Measurements from ENCODE around the gene LRRC45.

The LRRC45 gene

DNA sequence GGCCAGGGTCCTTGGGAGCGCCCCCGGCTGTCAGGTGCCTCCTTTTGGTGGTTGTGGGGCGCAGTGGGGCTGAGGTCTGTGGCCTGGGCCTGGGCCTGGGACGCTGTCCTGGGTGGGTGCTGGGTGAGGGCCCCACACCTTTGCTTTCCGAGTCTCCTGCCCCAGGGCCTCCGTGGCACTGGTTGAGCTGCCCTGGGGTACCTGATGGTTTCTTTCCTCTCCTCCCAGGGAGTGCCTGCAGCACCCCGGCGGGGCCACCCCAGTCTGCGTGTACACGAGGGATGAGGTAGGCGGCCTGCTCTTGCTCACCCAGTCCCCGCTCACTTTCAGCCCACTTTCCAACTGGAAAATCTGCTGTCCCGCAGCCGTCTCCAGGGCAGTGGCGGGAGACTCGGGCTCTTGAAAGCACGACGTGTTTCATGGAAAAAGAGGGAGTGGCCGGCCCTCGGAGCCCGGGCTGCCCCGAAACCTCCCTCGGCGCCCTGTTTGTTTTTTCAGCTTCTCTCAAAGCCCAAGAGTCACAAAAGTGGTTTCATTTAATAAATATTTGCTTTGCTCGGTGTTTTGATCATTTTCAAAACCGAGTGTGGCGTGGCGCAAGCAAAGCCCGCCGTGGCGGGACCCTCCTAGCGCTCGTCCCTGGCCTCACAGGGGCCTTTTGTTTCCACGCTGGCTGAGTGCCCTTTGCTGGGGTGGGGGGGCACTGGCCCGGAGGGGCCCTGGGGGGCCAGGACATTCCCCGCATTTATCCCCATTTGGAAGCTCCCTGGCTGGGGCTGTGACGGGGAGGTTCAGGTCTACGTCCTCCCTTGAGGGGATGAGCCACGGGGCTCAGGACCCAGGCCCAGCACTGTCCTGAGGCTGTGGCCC lies 28.3 kb upstream of the LRRC45 start:
- no peak for DNase-seq

DNA sequence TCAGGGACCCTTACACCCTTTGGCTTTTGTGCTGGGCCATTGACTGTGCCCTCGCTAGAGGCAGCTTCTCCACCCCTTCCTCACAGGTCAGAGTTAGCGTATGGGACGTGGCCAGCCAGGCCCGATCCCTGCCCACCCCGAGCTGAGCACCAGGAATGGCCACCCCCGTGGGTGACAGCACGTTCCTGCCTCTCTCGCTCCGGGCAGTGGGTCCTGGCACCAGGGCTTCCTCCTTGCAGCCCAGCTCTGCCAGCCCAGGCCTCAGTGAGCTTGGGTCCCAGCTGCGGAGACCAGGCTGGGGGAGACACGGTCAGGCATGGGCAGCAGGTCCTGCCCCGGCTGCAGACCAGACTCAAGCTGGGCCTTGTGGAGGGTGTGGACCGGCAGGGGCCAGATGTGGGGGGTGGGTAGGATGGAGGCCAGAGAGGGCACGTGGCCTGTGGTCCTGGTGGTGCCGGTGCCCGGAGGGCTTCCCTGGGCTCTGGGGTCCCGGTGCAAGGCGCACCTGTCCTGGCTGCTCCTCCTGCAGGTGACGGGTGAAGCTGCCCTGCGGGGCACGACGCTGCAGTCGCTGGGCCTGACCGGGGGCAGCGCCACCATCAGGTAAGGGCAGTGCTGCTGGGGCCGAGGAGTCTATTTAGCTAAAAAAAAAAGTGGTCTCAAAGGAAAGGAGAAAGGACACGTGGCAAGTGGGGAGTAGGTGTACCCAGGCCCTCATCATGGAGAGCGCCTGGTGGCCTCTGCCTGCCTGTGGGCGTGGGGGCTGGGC lies 27.5 kb upstream of the LRRC45 start:
- DNase-seq: no peak

DNA sequence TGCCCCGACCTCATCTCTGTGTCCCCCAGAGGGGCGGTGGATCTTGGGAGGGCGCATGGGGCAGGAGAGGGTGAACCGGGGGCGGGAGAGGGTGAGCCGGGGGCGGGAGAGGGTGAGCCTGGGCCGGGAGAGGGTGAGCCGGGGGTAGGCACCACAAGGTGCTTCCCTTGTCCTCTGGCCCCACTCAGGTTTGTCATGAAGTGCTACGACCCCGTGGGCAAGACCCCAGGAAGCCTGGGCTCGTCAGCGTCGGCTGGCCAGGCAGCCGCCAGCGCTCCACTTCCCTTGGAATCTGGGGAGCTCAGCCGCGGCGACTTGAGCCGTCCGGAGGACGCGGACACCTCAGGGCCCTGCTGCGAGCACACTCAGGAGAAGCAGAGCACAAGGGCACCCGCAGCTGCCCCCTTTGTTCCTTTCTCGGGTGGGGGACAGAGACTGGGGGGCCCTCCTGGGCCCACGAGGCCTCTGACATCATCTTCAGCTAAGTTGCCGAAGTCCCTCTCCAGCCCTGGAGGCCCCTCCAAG lies 26.8 kb upstream of the LRRC45 start:
- DNase-seq: no peak

- DNase-seq: no peak
Measured at GRCh38 chr17:81996757-81997441, 26.2 kb upstream of the LRRC45 start.

- DNase-seq: no peak
Measured at GRCh38 chr17:81998212-81998611, 24.9 kb upstream of the LRRC45 start.

GRCh38 chr17:81998691-81999438 lies 24.2 kb upstream of the LRRC45 start:
- DNase-seq: no peak

- DNase-seq: no peak
Measured at GRCh38 chr17:81999587-81999975, 23.5 kb upstream of the LRRC45 start.

- no peak for DNase-seq
Measured at GRCh38 chr17:81999976-82000802, 22.9 kb upstream of the LRRC45 start.

DNA sequence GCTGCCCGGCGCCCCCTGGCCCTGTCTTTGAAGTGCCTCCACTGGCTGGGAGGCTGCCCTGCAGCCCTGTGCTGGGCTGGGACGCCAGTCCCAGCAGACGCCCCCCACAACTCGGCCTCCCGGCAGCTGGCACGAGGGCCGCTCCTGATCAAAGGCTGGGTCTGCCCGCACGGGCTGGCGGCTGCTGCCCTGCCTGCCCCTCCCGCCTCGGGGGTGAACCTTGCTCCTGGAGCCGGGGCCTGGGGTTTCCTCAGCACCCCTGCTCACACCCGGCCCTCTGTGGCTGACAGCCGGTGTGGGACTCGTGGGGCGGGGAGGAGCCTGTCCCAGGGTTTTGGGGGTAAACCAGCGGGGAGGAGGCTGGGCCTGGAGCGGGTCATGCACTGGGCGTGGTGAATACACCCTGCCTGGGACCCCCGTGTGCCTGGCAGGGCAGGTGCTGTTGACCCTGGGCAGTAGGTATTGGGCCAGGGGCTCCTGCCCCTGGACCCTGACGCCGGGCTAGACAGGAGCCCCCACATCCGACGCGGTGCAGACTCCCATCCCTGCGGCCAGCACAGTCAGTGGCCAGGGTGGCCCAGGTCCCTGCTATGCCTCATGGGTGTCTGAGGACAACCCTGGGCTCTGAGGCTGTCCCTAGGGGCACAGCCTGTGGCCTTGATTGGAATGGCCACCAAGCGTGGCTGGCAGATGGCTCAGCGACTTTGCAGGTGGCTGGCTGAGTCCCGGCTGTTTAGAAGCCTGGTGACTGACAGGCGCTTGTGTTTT lies 22.1 kb upstream of the LRRC45 start:
- DNase-seq: no peak

GRCh38 chr17:82001571-82002056 lies 21.5 kb upstream of the LRRC45 start:
- DNase-seq: no peak

DNA sequence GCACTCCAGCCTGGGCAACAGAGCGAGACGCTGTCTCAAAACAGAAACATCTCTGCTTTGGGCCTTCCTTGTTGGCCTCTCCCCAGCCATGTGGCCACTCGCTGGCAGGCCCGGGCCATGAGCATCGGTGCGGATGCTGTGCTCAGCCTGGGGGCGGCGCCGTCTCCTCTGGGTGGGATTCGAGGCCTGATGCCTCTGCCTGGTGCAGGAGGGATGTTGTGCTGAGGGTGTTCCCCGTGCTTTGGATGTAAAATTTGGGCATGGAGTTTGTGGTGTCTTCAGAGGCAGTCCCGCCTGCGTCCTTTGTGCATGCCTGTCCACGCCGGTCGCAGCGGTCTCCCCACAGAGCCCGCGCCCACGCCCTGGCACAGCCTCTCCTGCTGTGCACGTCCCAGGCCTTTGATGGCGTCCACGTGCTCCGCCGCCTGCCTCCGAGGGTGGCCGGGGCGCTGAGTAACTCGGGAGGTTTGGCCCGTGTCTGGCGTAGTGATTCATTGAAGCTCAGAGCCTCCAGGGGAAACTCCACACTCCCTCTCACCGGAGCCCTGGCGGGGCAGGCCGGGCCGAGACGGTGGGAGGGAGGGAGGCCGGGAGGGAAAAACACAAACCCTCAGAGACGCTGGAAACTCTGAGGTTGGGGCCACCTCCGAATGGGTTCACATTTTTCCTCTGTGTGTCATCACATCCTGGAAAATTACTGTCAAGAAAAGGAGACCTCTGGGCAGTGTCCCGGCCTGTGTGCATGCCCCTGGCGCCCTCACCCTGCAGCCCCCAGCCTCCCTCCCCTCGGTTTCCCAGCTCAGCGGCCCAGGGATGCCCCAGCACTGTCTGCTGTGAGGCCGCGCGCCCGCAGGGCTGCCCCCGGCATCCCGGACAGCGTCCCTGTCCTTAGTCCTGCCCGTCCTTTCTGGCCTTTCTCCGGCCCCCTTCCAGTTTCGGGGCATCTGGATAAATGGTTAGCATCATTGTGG lies 19.4 kb upstream of the LRRC45 start:
- peak; percentile 33 for DNase-seq

DNA sequence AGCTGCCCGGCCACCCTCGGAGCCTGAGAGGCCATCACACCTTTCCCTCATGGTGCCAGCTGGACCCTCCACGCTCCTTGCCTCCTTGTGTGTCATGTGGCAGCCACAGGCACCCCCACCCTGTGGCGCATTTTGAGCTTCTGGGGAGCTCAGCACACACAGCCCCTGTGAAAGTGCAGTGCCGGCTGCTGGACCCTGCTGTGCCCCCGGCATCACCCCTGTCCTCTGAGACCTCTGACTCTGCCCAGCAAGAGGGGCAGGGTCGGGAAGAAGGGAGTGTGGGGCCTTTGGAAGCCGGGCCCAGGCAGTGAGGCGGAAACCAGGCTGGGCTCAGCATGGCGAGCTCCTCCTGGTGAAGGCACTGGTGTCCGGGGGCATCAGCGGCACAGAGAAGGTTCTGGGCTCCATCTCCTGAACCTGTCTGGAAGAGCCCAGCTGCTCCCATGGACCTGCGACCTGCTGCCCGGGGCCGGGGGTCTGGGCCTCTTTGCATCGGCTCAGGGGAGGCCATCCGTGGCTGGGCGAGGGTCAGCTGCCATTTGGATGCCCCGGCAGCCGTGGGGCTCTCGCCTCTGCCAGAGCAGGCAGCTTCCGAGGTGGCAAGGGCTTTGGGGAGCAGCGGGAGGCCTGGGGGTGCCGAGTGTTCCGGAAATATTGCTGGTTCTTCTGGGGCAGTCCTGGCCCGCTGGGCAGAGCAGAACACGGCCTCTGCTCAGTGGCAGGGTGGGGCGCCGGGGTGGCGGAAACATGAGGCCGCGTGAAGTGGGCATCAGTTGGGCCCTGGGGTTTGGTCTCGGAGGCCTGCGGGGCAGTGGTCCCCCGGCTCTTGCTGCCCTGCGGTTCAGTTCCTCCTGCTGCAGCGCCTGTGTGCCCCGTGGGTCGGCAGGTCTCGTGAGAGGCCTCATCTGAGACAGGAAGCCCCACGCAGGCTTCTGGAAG lies 18.3 kb upstream of the LRRC45 start:
- DNase-seq: no peak

DNA sequence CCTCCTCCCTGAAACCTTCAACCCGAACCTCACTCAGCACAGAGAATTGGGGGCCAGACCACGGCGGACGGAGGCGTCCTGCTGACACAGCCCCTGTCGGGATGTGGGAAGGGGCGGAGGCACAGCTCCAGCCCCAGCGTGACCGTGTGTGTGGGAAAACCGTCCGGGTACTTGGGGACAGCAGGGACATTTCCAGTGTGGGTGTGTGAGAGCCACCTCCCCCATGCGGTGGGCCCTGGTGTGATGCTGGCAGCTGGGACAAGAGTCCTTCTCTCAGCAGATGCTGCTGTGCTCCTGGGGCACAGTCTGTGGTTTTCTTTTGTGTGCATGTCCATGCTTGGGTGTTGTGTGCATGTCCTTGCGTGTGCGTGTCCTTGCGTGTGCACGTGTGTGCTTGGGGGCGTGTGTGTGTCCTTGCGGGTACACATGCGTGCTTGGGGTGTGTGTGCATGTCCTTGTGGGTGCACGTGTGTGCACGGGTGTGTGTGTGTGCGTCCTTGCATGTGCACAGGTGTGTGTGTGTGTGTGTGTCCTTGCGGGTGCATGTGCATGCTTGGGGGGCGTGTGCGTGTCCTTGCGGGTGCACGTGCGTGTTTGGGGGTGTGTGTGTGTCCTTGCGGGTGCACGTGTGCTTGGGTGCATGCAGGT lies 17.3 kb upstream of the LRRC45 start:
- no peak for DNase-seq

- no peak for DNase-seq
Measured at GRCh38 chr17:82006468-82007227, 16.5 kb upstream of the LRRC45 start.

GRCh38 chr17:82007228-82007494 lies 15.9 kb upstream of the LRRC45 start:
- DNase-seq: no peak

DNA sequence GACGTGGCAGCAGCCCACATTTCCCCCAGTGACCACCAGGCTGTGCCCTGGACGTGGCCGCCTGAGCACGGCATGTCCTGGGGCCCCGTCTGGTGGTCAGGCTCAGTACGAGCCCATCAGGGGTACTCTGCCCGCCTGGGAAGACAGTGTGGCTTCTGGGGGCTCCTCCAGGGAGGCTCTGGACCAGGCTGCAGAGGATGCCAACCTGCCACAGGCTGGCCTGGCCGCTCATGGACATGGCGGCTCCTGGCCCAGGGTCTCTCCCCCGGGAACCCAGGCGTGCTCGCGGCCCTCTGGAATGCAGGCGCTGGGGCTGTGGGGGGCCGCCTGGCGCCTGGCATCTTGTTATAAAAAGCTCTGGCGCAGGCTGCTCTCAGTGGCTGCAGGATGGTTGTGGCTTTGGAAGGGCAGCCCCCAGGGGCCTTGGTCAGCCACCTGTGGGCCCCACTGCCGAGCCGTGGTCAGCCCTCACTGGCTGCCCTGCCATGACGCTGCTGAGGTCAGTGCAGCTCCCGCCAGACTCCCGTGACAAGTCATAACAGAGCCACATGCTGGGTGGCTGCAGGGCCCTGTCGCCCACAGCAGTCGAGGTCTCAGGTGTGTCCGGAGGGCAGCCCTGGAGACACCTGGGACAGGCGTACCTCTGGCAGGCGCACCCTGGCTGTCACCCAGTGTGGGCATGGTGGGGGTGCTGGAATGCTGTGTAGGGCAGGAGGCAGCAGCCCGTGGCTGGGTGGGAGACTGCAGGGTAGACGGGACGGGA lies 15.4 kb upstream of the LRRC45 start:
- DNase-seq: no peak
